ENCODE data around the gene CLDN6. TPM values are rescaled to one million over a fixed set of nuclear protein-coding genes. Genes with fewer than 3 reads are reported as not detected.

CLDN6 gene
- total and polyA plus RNA-seq, 8 donors: 2.3 to 140 (median 113) TPM; not detected in 1

- Histone ChIP-seq H3K27me3 (peaks cover 53 to 54% of the 10 kb centered on the region in 2 donors), H3K36me3 (peaks cover 0 to 7% of the 10 kb centered on the region in 2 donors), H3K27ac (no peak overlapping the region), H3K4me3 (peak overlapping the region; percentile 72 to 80), H3K9me3 (no peaks in the 10 kb centered on the region), H3K4me1 (peaks cover 19 to 74% of the 10 kb centered on the region in 2 donors)
- intact Hi-C loops (cut with DNase I): no loop called here
- ATAC-seq (no peak), DNase-seq (no peak)
- TF ChIP-seq CTCF (IDR thresholded peaks at IDR 0.05): no peak
These were observed 49.6 kb downstream of the CLDN6 start for GRCh38 chr16:2968368-2968737.

GRCh38 chr16:2967721-2968161 lies 50.2 kb downstream of the CLDN6 start:
- TF ChIP-seq CTCF (IDR thresholded peaks at IDR 0.05): no peak
- intact Hi-C loops (cut with DNase I): no loop called here
- peaks cover 59 to 60% of the 10 kb centered on the region in 2 donors for H3K27me3 ChIP-seq

GRCh38 chr16:2967211-2967631 lies 50.8 kb downstream of the CLDN6 start:
- Histone ChIP-seq H3K27me3 (peaks cover 64 to 65% of the 10 kb centered on the region in 2 donors), H3K4me3 (peak overlapping the region in 1 of 2 donors; percentile 13), H3K36me3 (peaks cover 0 to 6% of the 10 kb centered on the region in 2 donors), H3K4me1 (peaks cover 21 to 78% of the 10 kb centered on the region in 2 donors), H3K9me3 (no peaks in the 10 kb centered on the region), H3K27ac (no peak overlapping the region)
- DNase-seq: peak in 1 of 4 donors; percentile 77
- intact Hi-C loops (cut with DNase I): no loop called here
- ATAC-seq: no peak
- no peak for TF ChIP-seq CTCF (IDR thresholded peaks at IDR 0.05)

More at GRCh38 chr16:2967721-2968161, 50.2 kb downstream of the CLDN6 start:
- no peaks in the 10 kb centered on the region for H3K9me3 ChIP-seq
- H3K4me1 ChIP-seq: peaks cover 21 to 78% of the 10 kb centered on the region in 2 donors
- H3K27ac ChIP-seq: no peak overlapping the region
- H3K4me3 ChIP-seq: no peak overlapping the region
- ATAC-seq (no peak), DNase-seq (peak in 1 of 4 donors; percentile 71)
- H3K36me3 ChIP-seq: peaks cover 0 to 7% of the 10 kb centered on the region in 2 donors

- Histone ChIP-seq H3K9me3 (no peaks in the 10 kb centered on the region), H3K27me3 (peaks cover 68 to 70% of the 10 kb centered on the region in 2 donors), H3K27ac (no peak overlapping the region), H3K4me1 (peaks cover 21 to 78% of the 10 kb centered on the region in 2 donors), H3K4me3 (peak overlapping the region in 1 of 2 donors; percentile 13), H3K36me3 (peaks cover 0 to 2% of the 10 kb centered on the region in 2 donors)
- TF ChIP-seq CTCF (IDR thresholded peaks at IDR 0.05): no peak
- intact Hi-C loops (cut with DNase I): no loop called here
- no peak for ATAC-seq
- DNase-seq: peak in 2 of 4 donors; percentile 46 to 87
These were observed 51.2 kb downstream of the CLDN6 start for GRCh38 chr16:2966808-2967191.

GRCh38 chr16:2966043-2966807 lies 51.8 kb downstream of the CLDN6 start:
- H3K4me1 ChIP-seq: peaks cover 21 to 80% of the 10 kb centered on the region in 2 donors
- H3K4me3 ChIP-seq: peak overlapping the region in 1 of 2 donors; percentile 13
- ATAC-seq: no peak

More at GRCh38 chr16:2966043-2966807, 51.8 kb downstream of the CLDN6 start:
- Histone ChIP-seq H3K9me3 (no peaks in the 10 kb centered on the region), H3K27ac (no peak overlapping the region), H3K27me3 (peaks cover 69 to 75% of the 10 kb centered on the region in 2 donors), H3K36me3 (no peaks in the 10 kb centered on the region)
- no peak for DNase-seq
- intact Hi-C loops (cut with DNase I): no loop called here
- TF ChIP-seq CTCF (IDR thresholded peaks at IDR 0.05): no peak
